Measurements from ENCODE around the gene ZNF839.

The ZNF839 gene

DNA sequence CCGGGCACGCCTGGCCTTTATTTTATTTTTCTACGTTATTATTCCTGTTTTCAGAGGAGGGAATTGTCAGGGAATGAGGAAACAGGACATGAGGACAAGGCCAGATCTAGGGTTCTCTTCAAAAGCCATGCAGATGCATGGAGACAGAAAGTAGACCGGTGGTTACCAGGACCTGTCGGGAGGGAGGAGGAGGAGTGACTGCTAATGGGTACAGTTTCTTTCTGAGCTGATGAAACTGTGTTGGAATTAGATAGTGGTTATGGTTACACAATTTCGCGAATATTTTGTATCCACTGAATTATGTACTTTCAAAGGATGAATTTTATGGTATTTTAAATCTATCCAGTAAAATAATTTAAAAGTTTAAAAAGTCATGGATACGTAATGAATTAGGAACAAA lies 11.3 kb downstream of the ZNF839 start:
- TF ChIP-seq, protein P1, sequence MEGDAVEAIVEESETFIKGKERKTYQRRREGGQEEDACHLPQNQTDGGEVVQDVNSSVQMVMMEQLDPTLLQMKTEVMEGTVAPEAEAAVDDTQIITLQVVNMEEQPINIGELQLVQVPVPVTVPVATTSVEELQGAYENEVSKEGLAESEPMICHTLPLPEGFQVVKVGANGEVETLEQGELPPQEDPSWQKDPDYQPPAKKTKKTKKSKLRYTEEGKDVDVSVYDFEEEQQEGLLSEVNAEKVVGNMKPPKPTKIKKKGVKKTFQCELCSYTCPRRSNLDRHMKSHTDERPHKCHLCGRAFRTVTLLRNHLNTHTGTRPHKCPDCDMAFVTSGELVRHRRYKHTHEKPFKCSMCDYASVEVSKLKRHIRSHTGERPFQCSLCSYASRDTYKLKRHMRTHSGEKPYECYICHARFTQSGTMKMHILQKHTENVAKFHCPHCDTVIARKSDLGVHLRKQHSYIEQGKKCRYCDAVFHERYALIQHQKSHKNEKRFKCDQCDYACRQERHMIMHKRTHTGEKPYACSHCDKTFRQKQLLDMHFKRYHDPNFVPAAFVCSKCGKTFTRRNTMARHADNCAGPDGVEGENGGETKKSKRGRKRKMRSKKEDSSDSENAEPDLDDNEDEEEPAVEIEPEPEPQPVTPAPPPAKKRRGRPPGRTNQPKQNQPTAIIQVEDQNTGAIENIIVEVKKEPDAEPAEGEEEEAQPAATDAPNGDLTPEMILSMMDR (conservative IDR thresholded peaks at IDR 0.05; ENCODE audit: low read depth, low read length): no peak
- H3K4me3 ChIP-seq (ENCODE audit: low read length): no peak overlapping the region
- no peak for DNase-seq (ENCODE audit: low read depth)

DNA sequence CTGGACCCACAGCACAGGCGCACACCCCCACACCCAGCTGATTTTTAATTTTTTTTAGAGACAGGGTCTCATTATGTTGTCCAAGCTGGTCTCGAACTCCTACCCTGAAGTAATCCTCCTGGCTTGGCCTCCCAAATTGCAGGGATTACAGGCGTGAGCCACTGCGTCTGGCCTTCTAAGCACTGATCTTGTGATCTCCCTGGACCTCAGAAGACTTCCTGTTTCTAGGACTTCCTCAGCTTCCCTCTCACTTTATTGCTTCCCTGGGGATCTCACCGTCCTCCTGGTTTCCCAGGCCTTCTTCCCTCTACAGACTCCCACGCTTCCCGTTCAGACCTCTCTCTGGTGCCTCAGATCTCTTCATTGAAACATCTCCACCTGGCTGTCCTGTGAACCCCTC lies 13.8 kb downstream of the ZNF839 start:
- no peak for DNase-seq (ENCODE audit: low read depth)
- TF ChIP-seq, protein P1 (conservative IDR thresholded peaks at IDR 0.05; ENCODE audit: low read depth, low read length): no peak

DNA sequence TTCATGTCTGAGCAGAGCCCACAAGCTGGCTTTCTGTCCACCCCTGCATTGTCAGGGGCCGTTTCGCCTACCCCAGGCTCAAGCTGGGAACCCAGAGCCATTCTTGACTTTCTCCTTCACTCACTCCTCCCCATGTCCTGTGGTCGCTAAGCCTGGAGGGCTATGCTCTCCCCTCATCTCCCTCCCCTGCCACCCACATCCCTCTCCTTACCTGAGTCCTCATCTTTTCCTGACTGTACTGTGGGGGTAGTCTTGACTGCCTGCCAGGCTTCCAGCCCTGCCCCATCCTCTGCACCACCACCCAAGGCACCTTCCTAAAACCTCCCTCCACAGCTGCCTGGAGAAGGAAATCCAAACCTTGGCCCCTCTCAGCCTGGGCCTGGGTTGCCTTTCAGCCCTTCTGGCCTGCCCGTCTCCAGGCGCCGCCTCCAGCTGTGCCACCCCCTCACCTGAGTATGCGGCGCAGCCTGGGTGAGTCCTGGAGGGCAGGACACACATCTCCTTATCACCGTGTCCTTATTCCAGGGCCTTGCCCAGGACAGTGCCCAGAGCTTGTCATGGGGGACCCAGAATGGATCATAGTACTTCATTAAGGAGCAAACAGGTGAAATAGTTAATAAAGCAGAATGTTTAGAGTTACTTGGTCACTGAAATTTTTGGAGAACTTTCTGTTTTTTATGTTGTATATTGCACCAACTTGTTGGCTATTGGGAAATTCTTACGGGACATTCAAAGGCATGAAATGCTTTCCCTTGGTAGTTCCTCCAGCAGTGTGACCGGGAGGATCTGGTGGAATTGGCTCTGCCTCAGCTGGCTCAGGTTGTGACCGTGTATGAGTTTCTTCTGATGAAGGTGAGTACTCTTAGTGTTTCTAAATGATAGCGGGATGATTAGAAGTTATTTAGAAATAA lies 14.5 kb downstream of the ZNF839 start:
- TF ChIP-seq, protein P1 (conservative IDR thresholded peaks at IDR 0.05; ENCODE audit: low read depth, low read length): no peak
- no peak overlapping the region for H3K4me3 ChIP-seq (ENCODE audit: low read length)
- no peak for DNase-seq (ENCODE audit: low read depth)

More for the DNA sequence above, 13.8 kb downstream of the ZNF839 start:
- H3K4me3 ChIP-seq (ENCODE audit: low read length): no peak overlapping the region

DNA sequence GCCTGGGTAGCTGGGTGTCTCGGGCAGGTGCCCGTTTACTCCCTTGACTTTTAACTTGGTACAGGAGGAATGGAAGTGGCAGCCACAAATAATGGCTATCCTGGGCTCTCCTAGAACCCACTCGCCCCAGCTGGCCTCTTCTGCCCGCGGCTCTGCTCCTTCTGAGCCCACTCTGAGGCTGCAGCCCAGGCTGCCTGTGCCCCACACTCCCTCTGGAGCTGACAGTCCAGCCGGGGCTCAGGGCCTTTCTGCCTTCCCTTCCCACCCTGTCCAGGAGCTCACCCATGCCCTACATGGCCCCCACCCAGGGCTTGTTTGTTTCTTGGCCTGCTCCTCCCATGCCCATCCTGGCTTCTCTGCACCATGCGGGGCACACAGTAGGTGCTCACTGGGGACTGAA lies 15.6 kb downstream of the ZNF839 start:
- TF ChIP-seq, protein P1 (conservative IDR thresholded peaks at IDR 0.05; ENCODE audit: low read depth, low read length): no peak
- DNase-seq (ENCODE audit: low read depth): no peak
- no peak overlapping the region for H3K4me3 ChIP-seq (ENCODE audit: low read length)

DNA sequence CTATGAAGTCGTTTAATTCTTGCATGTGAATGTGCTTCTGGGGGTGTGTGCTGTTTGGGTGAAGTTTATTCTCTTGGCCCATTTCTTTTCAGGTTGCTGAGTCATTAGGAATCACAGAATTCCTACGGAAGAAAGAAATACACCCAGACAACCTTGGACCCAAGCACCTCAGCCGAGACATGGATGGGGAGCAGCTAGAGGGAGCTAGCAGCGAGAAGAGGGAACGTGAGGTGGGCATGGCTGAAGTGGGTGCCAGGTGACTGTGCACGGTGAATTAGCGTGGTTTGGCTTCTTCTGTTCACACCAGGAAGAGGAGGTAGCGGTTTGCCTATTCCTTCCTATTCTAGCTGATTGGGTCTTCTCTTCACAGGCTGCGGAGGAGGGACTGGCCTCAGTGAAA lies 19.2 kb downstream of the ZNF839 start:
- TF ChIP-seq, protein P1 (conservative IDR thresholded peaks at IDR 0.05; ENCODE audit: low read depth, low read length): no peak
- DNase-seq (ENCODE audit: low read depth): no peak
- no peak overlapping the region for H3K4me3 ChIP-seq (ENCODE audit: low read length)

DNA sequence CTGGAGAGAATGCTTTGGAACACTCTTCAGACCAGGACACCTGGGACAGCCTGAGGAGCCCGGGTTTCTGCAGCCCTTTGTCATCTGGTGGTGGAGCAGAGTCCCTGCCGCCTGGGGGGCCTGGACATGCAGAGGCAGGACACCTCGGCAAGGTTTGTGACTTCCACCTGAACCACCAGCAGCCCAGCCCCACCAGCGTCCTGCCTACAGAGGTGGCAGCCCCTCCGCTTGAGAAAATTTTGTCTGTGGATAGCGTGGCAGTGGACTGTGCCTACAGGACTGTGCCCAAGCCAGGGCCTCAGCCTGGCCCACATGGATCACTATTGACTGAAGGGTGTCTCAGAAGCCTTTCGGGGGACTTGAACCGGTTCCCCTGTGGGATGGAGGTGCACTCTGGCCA lies 22.0 kb downstream of the ZNF839 start:
- H3K4me3 ChIP-seq (ENCODE audit: low read length): no peak overlapping the region
- no peak for DNase-seq (ENCODE audit: low read depth)
- TF ChIP-seq, protein P1 (conservative IDR thresholded peaks at IDR 0.05; ENCODE audit: low read depth, low read length): no peak

DNA sequence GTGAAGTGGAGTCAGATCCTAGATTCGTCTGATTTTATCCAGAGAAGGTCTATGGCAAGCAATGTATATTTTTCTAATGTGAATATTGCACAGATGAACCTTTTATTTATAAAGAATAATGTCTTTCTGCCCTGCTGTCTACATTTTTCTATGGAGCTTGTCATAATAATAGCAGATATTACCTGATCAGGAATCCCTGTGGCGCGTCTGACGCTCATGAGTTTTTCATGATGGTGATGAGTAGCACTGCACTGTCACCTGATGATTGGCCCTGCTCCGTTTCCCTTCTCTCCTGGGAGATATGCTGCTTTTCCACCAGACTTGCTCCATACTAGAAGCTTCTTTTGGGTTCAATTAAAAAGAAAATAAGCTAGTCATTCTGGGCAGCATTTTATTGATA lies 22.7 kb downstream of the ZNF839 start:
- no peak overlapping the region for H3K4me3 ChIP-seq (ENCODE audit: low read length)
- DNase-seq (ENCODE audit: low read depth): no peak
- TF ChIP-seq, protein P1 (conservative IDR thresholded peaks at IDR 0.05; ENCODE audit: low read depth, low read length): no peak

Data from retinal pigment epithelial cell (primary cell).